Thyroid gland (tissue), 4 donors: Measurements from ENCODE around the gene IL1RL1. TPM values are rescaled to one million over a fixed set of nuclear protein-coding genes. Genes with fewer than 3 reads are reported as not detected.

Source experiments
- DNase-seq, 2 donors: peaks; one replicate each; pipeline ENCODE4 v3.0.0-alpha.2; 2019
- H3K27ac ChIP-seq, 3 donors: fragments of 200-600 bp; sonication (generic); 1 replicate in 2 of 3; 2 replicates in 1 of 3; pipeline ENCODE4 v1.5.1; 2016 to 2019; ENCODE audit warnings: mild to moderate bottlenecking in 1 of 3, moderate library complexity in 1 of 3
- H3K27me3 ChIP-seq: fragments of 200-600 bp; sonication (generic); one replicate; pipeline ENCODE4 v1.5.1; 2019
- H3K36me3 ChIP-seq, 2 donors: fragments of 200-600 bp; sonication (generic); one replicate each; pipeline ENCODE4 v1.5.1; 2016 to 2019
- H3K4me1 ChIP-seq, 2 donors: fragments of 200-600 bp; sonication (generic); one replicate each; pipeline ENCODE4 v1.5.1; 2017 to 2019
- H3K4me3 ChIP-seq, 3 donors: fragments of 200-600 bp; sonication (generic); replicated peaks in 1 of 3; 1 replicate in 2 of 3; 2 replicates in 1 of 3; pipeline ENCODE4 v1.5.1; 2016; ENCODE audit warnings: mild to moderate bottlenecking in 1 of 3
- H3K9me3 ChIP-seq: fragments of 200-600 bp; sonication (generic); one replicate; pipeline ENCODE4 v1.5.1; 2017
- CTCF ChIP-seq, 6 experiments: fragments of 200-600 bp in 3 of 6; fragments of 450-650 bp in 3 of 6; sonication (generic) in 3 of 6; IDR thresholded peaks; one replicate each; pipeline ENCODE4 v1.5.1; 2016 to 2019; ENCODE audit warnings: antibody characterized with exemption in 6 of 6, mild to moderate bottlenecking in 2 of 6, inconsistent platforms in 1 of 6, moderate library complexity in 1 of 6
- POLR2A ChIP-seq, 2 donors: fragments of 450-650 bp; IDR thresholded peaks; one replicate each; pipeline ENCODE4 v1.6.1; 2017; ENCODE audit warnings: antibody characterized with exemption in 2 of 2, mild to moderate bottlenecking in 2 of 2, moderate library complexity in 1 of 2
- WGBS, 2 donors: methylation state at CpG; one replicate each; pipeline ENCODE4 v1.1.5; 2017; 5-methylcytosine and 5-hydroxymethylcytosine counted together
- intact Hi-C: fragments of 100-400 bp; cut with DNase I; formaldehyde crosslinking; loops from one replicate; pipeline ENCODE4 v1.15.1; 2023
- total RNA-seq, 4 donors: library from RNA; depleted of rRNA; stranded (reverse); fragments of >200 nt; gene quantifications; one replicate each; pipeline ENCODE4 v1.2.3, GENCODE V29; 2016

IL1RL1 gene
- total RNA-seq, 4 donors from 2014 or later: 1.0 to 5.0 (median 3.1) TPM

- WGBS, 2 donors: 86 to 95% methylated on average over 3 of the region's 3 CpGs
- H3K4me1 ChIP-seq: peaks cover 13 to 26% of the 10 kb centered on the region in 2 donors
- intact Hi-C loops: no loop called here
- no peak overlapping the region for H3K4me3 ChIP-seq
- DNase-seq: no peak
- peak overlapping the region in 2 of 3 donors; percentile 68 to 80 for H3K27ac ChIP-seq
- no peaks in the 10 kb centered on the region for H3K27me3 ChIP-seq
- H3K9me3 ChIP-seq: no peaks in the 10 kb centered on the region
- TF ChIP-seq POLR2A (IDR thresholded peaks at IDR 0.05): no peak
- no peak for TF ChIP-seq CTCF (IDR thresholded peaks at IDR 0.05)
- no peaks in the 10 kb centered on the region for H3K36me3 ChIP-seq
These were observed 26.4 kb downstream of the IL1RL1 start for GRCh38 chr2:102337481-102338386.

GRCh38 chr2:102340778-102341177, 29.4 kb downstream of the IL1RL1 start:
- no peak for DNase-seq
- Histone ChIP-seq H3K4me1 (peaks cover 9 to 30% of the 10 kb centered on the region in 2 donors), H3K36me3 (no peaks in the 10 kb centered on the region), H3K4me3 (no peak overlapping the region), H3K27me3 (no peaks in the 10 kb centered on the region), H3K27ac (no peak overlapping the region), H3K9me3 (no peaks in the 10 kb centered on the region)
- WGBS, 2 donors: 92 to 96% methylated on average over 7 of the region's 7 CpGs
- TF ChIP-seq CTCF (IDR thresholded peaks at IDR 0.05) (no peak), POLR2A (IDR thresholded peaks at IDR 0.05) (no peak)
- intact Hi-C loops: loop anchor here (10.0 kb wide), 1 partner anchor 76 kb away; no protein-coding TSS in a partner anchor

GRCh38 chr2:102342888-102343287, 31.5 kb downstream of the IL1RL1 start:
- DNase-seq: peak; percentile 64 to 78
- intact Hi-C loops: loop anchor here (10.0 kb wide), 1 partner anchor 78 kb away; no protein-coding TSS in a partner anchor
- no peaks in the 10 kb centered on the region for H3K36me3 ChIP-seq
- peak overlapping the region in 2 of 3 donors; percentile 24 to 26 for H3K27ac ChIP-seq
- no peak overlapping the region for H3K4me3 ChIP-seq
- 11 to 29% methylated on average over 3 of the region's 3 CpGs for WGBS, 2 donors
- no peaks in the 10 kb centered on the region for H3K27me3 ChIP-seq
- TF ChIP-seq CTCF (IDR thresholded peaks at IDR 0.05) (peak in 4 of 6 experiments; percentile 41 to 54 (median 49)), POLR2A (IDR thresholded peaks at IDR 0.05) (no peak)
- H3K4me1 ChIP-seq: peaks cover 0 to 10% of the 10 kb centered on the region in 2 donors
- no peaks in the 10 kb centered on the region for H3K9me3 ChIP-seq

GRCh38 chr2:102344397-102344796, 33.0 kb downstream of the IL1RL1 start:
- 97 to 98% methylated on average over 3 of the region's 3 CpGs for WGBS, 2 donors
- intact Hi-C loops: loop anchor here (10.0 kb wide), 1 partner anchor 80 kb away; no protein-coding TSS in a partner anchor
- no peaks in the 10 kb centered on the region for H3K9me3 ChIP-seq
- H3K4me3 ChIP-seq: no peak overlapping the region
- no peak for TF ChIP-seq CTCF (IDR thresholded peaks at IDR 0.05)
- no peak for TF ChIP-seq POLR2A (IDR thresholded peaks at IDR 0.05)
- H3K36me3 ChIP-seq: no peaks in the 10 kb centered on the region
- no peak for DNase-seq
- H3K27ac ChIP-seq: no peak overlapping the region
- H3K4me1 ChIP-seq: peaks cover 0 to 10% of the 10 kb centered on the region in 2 donors
- no peaks in the 10 kb centered on the region for H3K27me3 ChIP-seq
